Keratinocyte (primary cell): ENCODE data around the gene HMCN1. TPM values are rescaled to one million over a fixed set of nuclear protein-coding genes. Genes with fewer than 3 reads are reported as not detected.

Experiments used
- DNase-seq: peaks from one replicate; pipeline ENCODE4 v3.0.0-alpha.2; 2011; ENCODE audit warnings: low read depth, missing footprints, low spot score
- FAIRE-seq: peaks from 2 replicates; lab custom pipeline; 2011; peaks lifted over from hg19 to GRCh38; lab: Jason Lieb, UNC
- H2AFZ ChIP-seq: 2 replicates; pipeline ENCODE4 v1.6.0; 2012; ENCODE audit warnings: low read length, control low read depth, inconsistent platforms; ENCODE audit not compliant: control insufficient read depth
- H3K27ac ChIP-seq: 2 replicates; pipeline ENCODE4 v1.5.1; 2011; ENCODE audit warnings: low read length; ENCODE audit not compliant: control insufficient read depth, insufficient read depth
- H3K27me3 ChIP-seq: 3 replicates; pipeline ENCODE4 v1.6.0; 2011; ENCODE audit warnings: low read length; ENCODE audit not compliant: control insufficient read depth, insufficient read depth; ENCODE audit errors: extremely low read depth
- H3K36me3 ChIP-seq, 2 experiments: 2 replicates in 1 of 2; 3 replicates in 1 of 2; pipeline ENCODE4 v1.5.1; 2011; ENCODE audit warnings: low read length in 2 of 2, mild to moderate bottlenecking in 1 of 2; ENCODE audit not compliant: control insufficient read depth in 2 of 2, insufficient read depth in 2 of 2; ENCODE audit errors: extremely low read depth in 1 of 2
- H3K4me1 ChIP-seq: 3 replicates; pipeline ENCODE4 v1.5.1; 2011; ENCODE audit warnings: low read length; ENCODE audit not compliant: control insufficient read depth, insufficient read depth; ENCODE audit errors: extremely low read depth
- H3K4me2 ChIP-seq: 3 replicates; pipeline ENCODE4 v1.6.0; 2011; ENCODE audit warnings: low read depth, low read length; ENCODE audit not compliant: control insufficient read depth, insufficient read depth; ENCODE audit errors: extremely low read depth
- H3K4me3 ChIP-seq, 3 experiments: fragments of 200-600 bp in 1 of 3; sonication (generic) in 1 of 3; 2 replicates in 2 of 3; 3 replicates in 1 of 3; pipeline ENCODE4 v1.5.1; 2011 to 2016; ENCODE audit warnings: low read length in 3 of 3, mild to moderate bottlenecking in 3 of 3, control low read depth in 2 of 3, inconsistent platforms in 1 of 3, low read depth in 1 of 3, mixed read lengths in 1 of 3, mixed run types in 1 of 3, moderate library complexity in 1 of 3; ENCODE audit not compliant: control insufficient read depth in 2 of 3, insufficient read depth in 2 of 3; ENCODE audit errors: extremely low read depth in 1 of 3
- H3K79me2 ChIP-seq: 2 replicates; pipeline ENCODE4 v1.6.0; 2012; ENCODE audit warnings: low read length; ENCODE audit not compliant: control insufficient read depth, insufficient read depth
- H3K9ac ChIP-seq: 3 replicates; pipeline ENCODE4 v1.6.0; 2011; ENCODE audit warnings: low read length; ENCODE audit not compliant: control insufficient read depth, insufficient read depth; ENCODE audit errors: extremely low read depth
- H3K9me1 ChIP-seq: 3 replicates; pipeline ENCODE4 v1.6.0; 2011; ENCODE audit warnings: low read length; ENCODE audit not compliant: control insufficient read depth, insufficient read depth; ENCODE audit errors: extremely low read depth
- H3K9me3 ChIP-seq: 2 replicates; pipeline ENCODE4 v1.5.1; 2012; ENCODE audit warnings: low read depth, low read length; ENCODE audit not compliant: control insufficient read depth
- H4K20me1 ChIP-seq: 3 replicates; pipeline ENCODE4 v1.6.0; 2011; ENCODE audit warnings: low read length; ENCODE audit not compliant: control insufficient read depth, insufficient read depth; ENCODE audit errors: extremely low read depth
- CTCF ChIP-seq, 3 experiments: IDR thresholded peaks in 1 of 3; conservative IDR thresholded peaks in 1 of 3; optimal IDR thresholded peaks in 1 of 3; 2 replicates in 2 of 3; 3 replicates in 1 of 3; pipeline versions ENCODE3 to v1.5.1; 2011; ENCODE audit warnings: low read length in 3 of 3, mild to moderate bottlenecking in 3 of 3, moderate library complexity in 2 of 3, control low read depth in 1 of 3, inconsistent platforms in 1 of 3; ENCODE audit not compliant: insufficient read depth in 2 of 3; ENCODE audit errors: extremely low read depth in 1 of 3
- EZH2 ChIP-seq: IDR thresholded peaks from one replicate; pipeline ENCODE4 v1.6.1; 2012; ENCODE audit warnings: inconsistent platforms, mild to moderate bottlenecking, low read length, moderate library complexity
- dilution Hi-C: fragments of 300-500 bp; cut with MboI; formaldehyde crosslinking; loops from one replicate; pipeline ENCODE4 v1.7.0; 2020; ENCODE audit warnings: low sequenced_read_pairs; ENCODE audit not compliant: extremely low pct_ligation_motif_present
- polyA plus RNA-seq, 5 experiments: library from polyadenylated mRNA; depleted of rRNA in 3 of 5; stranded (reverse) in 3 of 5; stranded (forward) in 1 of 5; unstranded in 1 of 5; fragments of >200 nt; gene quantifications; 1 replicate in 1 of 5; 2 replicates in 3 of 5; 3 replicates in 1 of 5; pipeline versions ENCODE4 v1.2.1 to v1.2.3, GENCODE V29; 2011 to 2012; ENCODE audit warnings: missing spikeins in 2 of 5, low read depth in 1 of 5, low replicate concordance in 1 of 5

HMCN1 gene
- polyA plus RNA-seq, 1 donor (not counting 4 experiments of a cell fraction or from before 2014, with no cell fraction given) = 1.8 TPM

DNA sequence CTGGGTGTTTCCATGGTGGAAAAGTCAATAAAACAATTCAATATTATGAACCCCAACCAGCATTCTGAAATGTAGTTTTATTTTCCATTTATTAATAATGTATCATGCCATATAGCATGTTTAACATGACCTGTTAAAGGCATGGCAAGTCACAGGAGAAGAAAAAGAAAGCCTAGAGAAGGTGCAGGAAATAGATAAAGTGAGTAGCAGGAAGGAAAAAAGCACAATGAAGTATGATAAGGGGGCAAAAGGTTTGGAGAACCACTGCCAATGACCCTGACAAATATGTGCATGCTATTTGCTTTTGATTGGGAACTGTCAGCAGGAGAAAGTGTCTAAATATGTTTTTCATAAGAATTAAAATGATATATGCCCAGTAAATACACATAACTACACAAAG lies 85.6 kb downstream of the HMCN1 start:
- TF ChIP-seq CTCF (optimal IDR thresholded peaks at IDR 0.05 in 1 of 3, IDR thresholded peaks at IDR 0.05 in 1 of 3, conservative IDR thresholded peaks at IDR 0.05 in 1 of 3; ENCODE audit: extremely low read depth in 1 of 3, insufficient read depth in 2 of 3, low read length in 3 of 3) (no peak), EZH2 (no peak)
- Histone ChIP-seq H3K4me3 (no peak overlapping the region), H3K4me2 (no peak overlapping the region), H3K9ac (no peak overlapping the region), H3K79me2 (no peaks in the 10 kb centered on the region), H3K9me3 (no peaks in the 10 kb centered on the region), H3K9me1 (no peaks in the 10 kb centered on the region), H2AFZ (no peak overlapping the region), H3K4me1 (no peaks in the 10 kb centered on the region), H3K36me3 (no peaks in the 10 kb centered on the region), H3K27me3 (no peaks in the 10 kb centered on the region), H4K20me1 (no peaks in the 10 kb centered on the region), H3K27ac (no peak overlapping the region)
- dilution Hi-C loops = loop anchor here (25.0 kb wide), 1 partner anchor 343 kb away; no protein-coding TSS in a partner anchor
- FAIRE-seq = no peak
- no peak for DNase-seq

- H3K4me2 ChIP-seq = no peak overlapping the region
- H3K9me1 ChIP-seq = no peaks in the 10 kb centered on the region
- H3K9ac ChIP-seq = no peak overlapping the region
- peak in 2 of 3 experiments; percentile 9 to 11 for TF ChIP-seq CTCF (optimal IDR thresholded peaks at IDR 0.05 in 1 of 3, IDR thresholded peaks at IDR 0.05 in 1 of 3, conservative IDR thresholded peaks at IDR 0.05 in 1 of 3; ENCODE audit: extremely low read depth in 1 of 3, insufficient read depth in 2 of 3, low read length in 3 of 3)
- no peak for TF ChIP-seq EZH2
- DNase-seq (no peak), FAIRE-seq (peak; percentile 5)
- H4K20me1 ChIP-seq = no peaks in the 10 kb centered on the region
- H3K27ac ChIP-seq = no peak overlapping the region
- no peaks in the 10 kb centered on the region for H3K79me2 ChIP-seq
- no peaks in the 10 kb centered on the region for H3K36me3 ChIP-seq
- H2AFZ ChIP-seq = no peak overlapping the region
- H3K27me3 ChIP-seq = no peaks in the 10 kb centered on the region
- dilution Hi-C loops = loop anchor here (25.0 kb wide), 1 partner anchor 341 kb away; no protein-coding TSS in a partner anchor
- H3K4me3 ChIP-seq = no peak overlapping the region
- H3K9me3 ChIP-seq = no peaks in the 10 kb centered on the region
- no peaks in the 10 kb centered on the region for H3K4me1 ChIP-seq
Measured at GRCh38 chr1:185821612-185822385, 87.6 kb downstream of the HMCN1 start.
